H9 (cell line): Measurements from ENCODE around the gene GRIK4. TPM values are rescaled to one million over a fixed set of nuclear protein-coding genes. Genes with fewer than 3 reads are reported as not detected.
A peak's percentile ranks its signal among the peaks of the same experiment; 100 is the strongest.

ENCODE experiments used
- DNase-seq: peaks from one replicate; pipeline ENCODE4 v3.0.0-alpha.2; 2017
- H2AFZ ChIP-seq: one replicate; pipeline ENCODE4 v1.6.1; 2013; ENCODE audit warnings: mild to moderate bottlenecking, low read length, control low read depth, moderate library complexity
- H2AK5ac ChIP-seq: 2 replicates; pipeline ENCODE4 v1.6.1; 2013; ENCODE audit warnings: low read length, control low read depth, mixed read lengths; ENCODE audit not compliant: insufficient read length
- H2BK120ac ChIP-seq: one replicate; pipeline ENCODE4 v1.6.1; 2013; ENCODE audit warnings: low read depth, mild to moderate bottlenecking, low read length, control low read depth, inconsistent platforms; ENCODE audit not compliant: poor library complexity, severe bottlenecking
- H2BK12ac ChIP-seq: 2 replicates; pipeline ENCODE4 v1.6.1; 2013; ENCODE audit warnings: low read length, control low read depth, mixed read lengths, low read depth; ENCODE audit not compliant: insufficient read length
- H2BK15ac ChIP-seq: 2 replicates; pipeline ENCODE4 v1.6.1; 2013; ENCODE audit warnings: low read depth, low read length, control low read depth
- H2BK20ac ChIP-seq: one replicate; pipeline ENCODE4 v1.6.1; 2013; ENCODE audit warnings: low read depth, mild to moderate bottlenecking, low read length, control low read depth, inconsistent platforms; ENCODE audit not compliant: poor library complexity, severe bottlenecking
- H2BK5ac ChIP-seq: 2 replicates; pipeline ENCODE4 v1.6.1; 2013; ENCODE audit warnings: low read length, control low read depth, mixed read lengths; ENCODE audit not compliant: insufficient read length
- H3K14ac ChIP-seq: 2 replicates; pipeline ENCODE4 v1.6.1; 2013; ENCODE audit warnings: low read length, control low read depth; ENCODE audit not compliant: insufficient read depth
- H3K18ac ChIP-seq: 2 replicates; pipeline ENCODE4 v1.6.1; 2013; ENCODE audit warnings: low read depth, mild to moderate bottlenecking, mixed read lengths, low read length, control low read depth; ENCODE audit not compliant: insufficient read length
- H3K23ac ChIP-seq: 2 replicates; pipeline ENCODE4 v1.6.1; 2013; ENCODE audit warnings: low read length, control low read depth, mixed read lengths, low read depth; ENCODE audit not compliant: insufficient read length
- H3K23me2 ChIP-seq: 2 replicates; pipeline ENCODE4 v1.6.1; 2013; ENCODE audit warnings: low read depth, mild to moderate bottlenecking, mixed read lengths, low read length, control low read depth; ENCODE audit not compliant: insufficient read length, poor library complexity, severe bottlenecking
- H3K27ac ChIP-seq: 2 replicates; pipeline ENCODE4 v1.5.1; 2013; ENCODE audit warnings: low read length, control low read depth, mixed read lengths, low read depth; ENCODE audit not compliant: insufficient read length
- H3K27me3 ChIP-seq: 2 replicates; pipeline ENCODE4 v1.6.1; 2013; ENCODE audit warnings: low read length, control low read depth, inconsistent platforms; ENCODE audit not compliant: insufficient read depth
- H3K4ac ChIP-seq: 2 replicates; pipeline ENCODE4 v1.6.1; 2013; ENCODE audit warnings: low read depth, mild to moderate bottlenecking, control low read depth, inconsistent platforms, low read length, moderate library complexity
- H3K4me1 ChIP-seq: 2 replicates; pipeline ENCODE4 v1.6.1; 2013; ENCODE audit warnings: low read length, control low read depth, inconsistent platforms; ENCODE audit not compliant: insufficient read depth
- H3K4me2 ChIP-seq: 2 replicates; pipeline ENCODE4 v1.6.1; 2013; ENCODE audit warnings: low read length, control low read depth, mixed read lengths; ENCODE audit not compliant: insufficient read length, insufficient read depth
- H3K56ac ChIP-seq: 2 replicates; pipeline ENCODE4 v1.6.1; 2013; ENCODE audit warnings: low read depth, mild to moderate bottlenecking, mixed read lengths, low read length, control low read depth; ENCODE audit not compliant: insufficient read length
- H3K79me1 ChIP-seq: 2 replicates; pipeline ENCODE4 v1.6.1; 2013; ENCODE audit warnings: low read depth, mild to moderate bottlenecking, moderate library complexity, low read length, control low read depth, inconsistent platforms; ENCODE audit not compliant: insufficient read depth, poor library complexity, severe bottlenecking
- H3K79me2 ChIP-seq: 2 replicates; pipeline ENCODE4 v1.6.1; 2013; ENCODE audit warnings: low read length, control low read depth, inconsistent platforms; ENCODE audit not compliant: insufficient read depth
- H3K9ac ChIP-seq: 2 replicates; pipeline ENCODE4 v1.6.1; 2013; ENCODE audit warnings: low read length, control low read depth, mixed read lengths; ENCODE audit not compliant: insufficient read length; ENCODE audit errors: extremely low read depth
- H3K9me3 ChIP-seq: one replicate; pipeline ENCODE4 v1.6.1; 2013; ENCODE audit warnings: low read depth, low read length, inconsistent platforms; ENCODE audit not compliant: control insufficient read depth
- H3T11ph ChIP-seq: one replicate; pipeline ENCODE4 v1.6.1; 2013; ENCODE audit warnings: mild to moderate bottlenecking, low read length, control low read depth, inconsistent platforms
- H4K20me1 ChIP-seq: one replicate; pipeline ENCODE4 v1.6.1; 2013; ENCODE audit not compliant: control insufficient read depth, insufficient read length, insufficient read depth
- H4K5ac ChIP-seq: 2 replicates; pipeline ENCODE4 v1.6.1; 2013; ENCODE audit warnings: low read depth, mild to moderate bottlenecking, mixed read lengths, low read length, control low read depth; ENCODE audit not compliant: insufficient read length
- H4K8ac ChIP-seq: replicated peaks from 2 replicates; pipeline ENCODE4 v1.6.1; 2013; ENCODE audit warnings: low read length, control low read depth, mixed read lengths, low read depth; ENCODE audit not compliant: insufficient read length
- H4K91ac ChIP-seq: 2 replicates; pipeline ENCODE4 v1.6.1; 2013; ENCODE audit warnings: low read depth, mild to moderate bottlenecking, moderate library complexity, mixed read lengths, low read length, control low read depth; ENCODE audit not compliant: insufficient read length
- H3K27ac Mint-ChIP-seq, 3 experiments: 2 replicates in 2 of 3; 3 replicates in 1 of 3; pipeline ENCODE4 v1.8.0; 2020 to 2021; ENCODE audit warnings: mixed read lengths in 3 of 3, mild to moderate bottlenecking in 1 of 3, moderate library complexity in 1 of 3
- H3K27me3 Mint-ChIP-seq: 2 replicates; pipeline ENCODE4 v1.8.0; 2021; ENCODE audit warnings: low read depth, mild to moderate bottlenecking, moderate library complexity, mixed read lengths
- H3K36me3 Mint-ChIP-seq, 3 experiments: 2 replicates in 2 of 3; 3 replicates in 1 of 3; pipeline ENCODE4 v1.8.0; 2020 to 2021; ENCODE audit warnings: low read depth in 3 of 3, mixed read lengths in 3 of 3; ENCODE audit not compliant: insufficient read depth in 1 of 3
- H3K4me1 Mint-ChIP-seq, 2 experiments: 2 replicates each; pipeline ENCODE4 v1.8.0; 2020; ENCODE audit warnings: mixed read lengths in 2 of 2
- H3K4me3 Mint-ChIP-seq, 2 experiments: 2 replicates in 1 of 2; 3 replicates in 1 of 2; pipeline ENCODE4 v1.8.0; 2020 to 2021; ENCODE audit warnings: mild to moderate bottlenecking in 2 of 2, mixed read lengths in 2 of 2, moderate library complexity in 1 of 2
- H3K9me3 Mint-ChIP-seq, 2 experiments: 2 replicates in 1 of 2; 3 replicates in 1 of 2; pipeline ENCODE4 v1.8.0; 2020; ENCODE audit warnings: mild to moderate bottlenecking in 2 of 2, mixed read lengths in 2 of 2, moderate library complexity in 1 of 2
- CTCF ChIP-seq: fragments of 200-600 bp; sonication (generic); conservative IDR thresholded peaks from 3 replicates; pipeline ENCODE4 v1.8.0; 2021; ENCODE audit warnings: antibody characterized with exemption, mild to moderate bottlenecking
- WGBS: extraction: QIAGEN DNeasy Blood & Tissue Kit; methylation state at CpG from one replicate; pipeline ENCODE4 v1.1.7; 2013; ENCODE audit warnings: missing lambda C conversion rate, low lambda C conversion rate, mixed read lengths; ENCODE audit not compliant: insufficient read length; ENCODE audit errors: extremely low coverage; 5-methylcytosine and 5-hydroxymethylcytosine counted together
- total RNA-seq: library from RNA; stranded (reverse); gene quantifications from 2 replicates; pipeline ENCODE4 v1.2.1, GENCODE V29; 2021

Gene GRIK4
- total RNA-seq, 1 experiment from 2014 or later = 2.3 TPM

- WGBS = no CpG with 5 or more reads among the region's 11 CpGs
- Mint-ChIP-seq H3K9me3 (no peaks in the 10 kb centered on the region), H3K27ac (peak overlapping the region in 1 of 3 experiments; percentile 82; a peak in 1 of 7 replicates), H3K4me3 (no peak overlapping the region), H3K4me1 (peaks cover 7 to 15% of the 10 kb centered on the region in 2 experiments; a peak in 3 of 4 replicates), H3K36me3 (no peaks in the 10 kb centered on the region), H3K27me3 (no peaks in the 10 kb centered on the region; the same call in none of the 2 replicates)
- Histone ChIP-seq H2BK120ac (no peak overlapping the region), H3K79me1 (no peaks in the 10 kb centered on the region), H3K9me3 (no peaks in the 10 kb centered on the region), H3K27me3 (no peaks in the 10 kb centered on the region), H3K4ac (no peak overlapping the region), H4K91ac (no peak overlapping the region), H3K14ac (no peak overlapping the region), H4K20me1 (no peaks in the 10 kb centered on the region), H3K27ac (no peak overlapping the region), H3K18ac (no peak overlapping the region), H3K79me2 (no peaks in the 10 kb centered on the region), H2AFZ (no peak overlapping the region), H2BK5ac (no peak overlapping the region), H2BK15ac (no peak overlapping the region), H3K4me2 (no peak overlapping the region), H2BK20ac (no peak overlapping the region), H3K4me1 (no peaks in the 10 kb centered on the region), H3K9ac (no peak overlapping the region), H2BK12ac (no peak overlapping the region), H3K23me2 (no peaks in the 10 kb centered on the region), H3K23ac (no peak overlapping the region), H3K56ac (no peak overlapping the region), H4K5ac (no peak overlapping the region), H2AK5ac (no peak overlapping the region), H4K8ac (no peak overlapping the region), H3T11ph (no peak overlapping the region)
- TF ChIP-seq CTCF = peak; percentile 73
- peak; percentile 63 for DNase-seq
Measured at GRCh38 chr11:120696597-120697218, 185.2 kb downstream of the GRIK4 start.
